Measurements from ENCODE around the gene NSFL1C.
A peak's percentile ranks its signal among the peaks of the same experiment; 100 is the strongest.

NSFL1C gene

DNA sequence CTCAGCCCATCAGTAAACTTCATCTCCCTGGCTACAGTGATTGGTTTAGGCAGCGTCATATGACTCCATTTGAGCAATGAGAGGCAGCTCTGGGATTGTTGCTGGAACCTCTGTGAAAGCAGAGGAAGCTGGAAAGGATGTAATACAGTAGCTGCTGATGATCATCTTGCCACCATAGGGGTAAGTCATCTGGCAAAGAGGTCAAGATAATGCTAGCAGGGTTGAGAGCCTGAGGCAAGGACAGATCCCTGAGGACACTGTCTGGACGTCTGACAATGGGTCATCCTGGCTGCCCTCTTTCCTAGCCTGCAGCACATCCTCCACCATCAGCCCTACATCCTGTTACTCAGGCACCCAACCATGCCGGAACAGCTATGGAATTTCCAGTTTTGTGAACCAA lies 48.3 kb downstream of the NSFL1C start:
- H3K4me1 Mint-ChIP-seq, result peaks cover 4% of the 10 kb centered on the region
- TF ChIP-seq, protein P1, sequence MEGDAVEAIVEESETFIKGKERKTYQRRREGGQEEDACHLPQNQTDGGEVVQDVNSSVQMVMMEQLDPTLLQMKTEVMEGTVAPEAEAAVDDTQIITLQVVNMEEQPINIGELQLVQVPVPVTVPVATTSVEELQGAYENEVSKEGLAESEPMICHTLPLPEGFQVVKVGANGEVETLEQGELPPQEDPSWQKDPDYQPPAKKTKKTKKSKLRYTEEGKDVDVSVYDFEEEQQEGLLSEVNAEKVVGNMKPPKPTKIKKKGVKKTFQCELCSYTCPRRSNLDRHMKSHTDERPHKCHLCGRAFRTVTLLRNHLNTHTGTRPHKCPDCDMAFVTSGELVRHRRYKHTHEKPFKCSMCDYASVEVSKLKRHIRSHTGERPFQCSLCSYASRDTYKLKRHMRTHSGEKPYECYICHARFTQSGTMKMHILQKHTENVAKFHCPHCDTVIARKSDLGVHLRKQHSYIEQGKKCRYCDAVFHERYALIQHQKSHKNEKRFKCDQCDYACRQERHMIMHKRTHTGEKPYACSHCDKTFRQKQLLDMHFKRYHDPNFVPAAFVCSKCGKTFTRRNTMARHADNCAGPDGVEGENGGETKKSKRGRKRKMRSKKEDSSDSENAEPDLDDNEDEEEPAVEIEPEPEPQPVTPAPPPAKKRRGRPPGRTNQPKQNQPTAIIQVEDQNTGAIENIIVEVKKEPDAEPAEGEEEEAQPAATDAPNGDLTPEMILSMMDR (IDR thresholded peaks at IDR 0.05), result no peak
- no peak for DNase-seq
- peaks cover 28% of the 10 kb centered on the region for H3K9me3 Mint-ChIP-seq
- H3K27ac Mint-ChIP-seq, result peak overlapping the region; percentile 6
- no peak overlapping the region for H3K4me3 Mint-ChIP-seq
- H3K27me3 Mint-ChIP-seq (ENCODE audit: low read depth, poor library complexity), result no peaks in the 10 kb centered on the region
- no peaks in the 10 kb centered on the region for H3K36me3 Mint-ChIP-seq (ENCODE audit: low read depth)

DNA sequence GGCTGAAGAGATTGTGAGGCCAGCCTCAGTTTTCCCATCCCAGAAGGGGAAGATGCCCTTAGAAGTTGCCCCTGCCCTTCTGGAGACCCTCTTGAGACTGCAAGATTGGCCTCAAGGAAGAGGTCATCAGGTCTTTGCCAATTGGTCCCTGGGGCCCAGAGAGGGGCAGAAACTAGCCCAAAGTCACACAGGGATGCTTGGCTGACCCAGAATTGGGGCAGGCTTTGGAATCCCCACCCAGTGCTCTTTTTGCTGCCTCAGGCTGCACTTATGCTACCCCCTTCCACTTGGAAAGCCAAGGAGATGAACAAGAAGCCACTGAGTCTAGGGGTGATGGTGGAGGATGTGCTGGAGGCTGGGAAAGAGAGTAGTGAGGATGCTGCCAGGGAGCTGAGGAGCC lies 48.9 kb downstream of the NSFL1C start:
- H3K9me3 Mint-ChIP-seq, result peaks cover 28% of the 10 kb centered on the region
- no peaks in the 10 kb centered on the region for H3K27me3 Mint-ChIP-seq (ENCODE audit: low read depth, poor library complexity)
- no peaks in the 10 kb centered on the region for H3K36me3 Mint-ChIP-seq (ENCODE audit: low read depth)
- no peak overlapping the region for H3K27ac Mint-ChIP-seq
- no peak overlapping the region for H3K4me3 Mint-ChIP-seq
- DNase-seq, result no peak
- TF ChIP-seq, protein P1 (IDR thresholded peaks at IDR 0.05), result no peak
- H3K4me1 Mint-ChIP-seq, result peaks cover 4% of the 10 kb centered on the region

DNA sequence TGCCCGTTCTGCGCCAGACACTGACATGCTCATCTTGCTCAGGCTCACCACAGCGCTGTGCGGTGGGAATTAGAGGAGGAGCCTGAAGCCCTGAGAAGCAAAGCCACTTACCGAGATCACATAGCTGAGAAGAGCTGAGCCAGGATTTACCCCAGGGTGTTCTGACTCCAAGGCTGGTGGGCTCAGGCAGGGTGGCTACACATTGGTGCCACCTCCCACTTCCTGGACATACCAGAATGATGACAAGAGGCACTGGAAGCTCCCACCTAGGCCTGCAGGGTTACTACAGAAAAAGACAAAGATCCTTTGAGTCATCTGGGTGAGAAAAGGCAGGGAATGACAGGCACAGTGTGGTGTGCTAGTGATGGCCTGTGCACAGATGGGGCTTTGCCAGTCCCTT lies 49.4 kb downstream of the NSFL1C start:
- no peaks in the 10 kb centered on the region for H3K27me3 Mint-ChIP-seq (ENCODE audit: low read depth, poor library complexity)
- no peak overlapping the region for H3K27ac Mint-ChIP-seq
- TF ChIP-seq, protein P1 (IDR thresholded peaks at IDR 0.05), result no peak
- peaks cover 28% of the 10 kb centered on the region for H3K9me3 Mint-ChIP-seq
- peaks cover 4% of the 10 kb centered on the region for H3K4me1 Mint-ChIP-seq
- no peaks in the 10 kb centered on the region for H3K36me3 Mint-ChIP-seq (ENCODE audit: low read depth)
- no peak for DNase-seq
- no peak overlapping the region for H3K4me3 Mint-ChIP-seq

DNA sequence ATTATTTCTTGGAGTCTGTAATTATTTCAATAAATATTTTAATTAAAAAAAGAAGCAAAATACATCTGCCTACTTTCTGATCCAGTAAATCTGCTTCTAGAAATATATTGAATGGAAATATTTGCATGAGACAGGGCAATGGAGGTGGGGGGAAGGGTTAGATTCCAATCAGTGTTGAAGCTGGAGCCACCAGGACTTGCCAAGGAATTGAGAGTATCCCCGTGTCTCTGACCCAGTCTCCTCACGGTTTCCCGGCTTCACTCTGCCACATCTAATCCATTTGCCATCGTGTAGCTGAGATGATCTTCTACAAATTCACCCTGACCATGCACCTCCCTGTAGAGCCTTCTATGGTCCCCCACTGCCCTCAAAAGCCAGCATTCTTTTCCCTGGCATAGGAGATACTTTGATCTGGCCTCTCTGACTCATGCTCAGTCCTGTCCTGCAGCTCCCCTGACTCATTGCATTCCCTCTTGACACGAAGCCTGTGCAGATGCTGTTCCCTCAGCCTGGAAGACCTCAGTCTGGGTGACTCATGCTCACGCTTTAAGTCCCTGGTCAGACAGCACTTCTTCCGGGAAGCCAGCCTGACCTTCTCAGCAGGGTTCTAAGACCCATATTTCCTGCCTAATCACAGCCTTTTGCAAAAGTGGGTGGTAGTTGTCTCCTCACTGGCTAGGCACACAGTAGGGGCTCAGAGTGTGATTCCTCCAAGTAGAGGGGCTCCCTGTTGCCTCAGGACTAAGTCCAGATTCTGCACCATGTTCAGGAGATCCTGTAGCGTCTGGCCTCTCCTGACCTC lies 50.8 kb downstream of the NSFL1C start:
- TF ChIP-seq, protein P1 (IDR thresholded peaks at IDR 0.05), result no peak
- peaks cover 23% of the 10 kb centered on the region for H3K9me3 Mint-ChIP-seq
- no peaks in the 10 kb centered on the region for H3K27me3 Mint-ChIP-seq (ENCODE audit: low read depth, poor library complexity)
- no peak overlapping the region for H3K4me3 Mint-ChIP-seq
- peaks cover 5% of the 10 kb centered on the region for H3K36me3 Mint-ChIP-seq (ENCODE audit: low read depth)
- H3K27ac Mint-ChIP-seq, result no peak overlapping the region
- no peak for DNase-seq
- H3K4me1 Mint-ChIP-seq, result peaks cover 4% of the 10 kb centered on the region

DNA sequence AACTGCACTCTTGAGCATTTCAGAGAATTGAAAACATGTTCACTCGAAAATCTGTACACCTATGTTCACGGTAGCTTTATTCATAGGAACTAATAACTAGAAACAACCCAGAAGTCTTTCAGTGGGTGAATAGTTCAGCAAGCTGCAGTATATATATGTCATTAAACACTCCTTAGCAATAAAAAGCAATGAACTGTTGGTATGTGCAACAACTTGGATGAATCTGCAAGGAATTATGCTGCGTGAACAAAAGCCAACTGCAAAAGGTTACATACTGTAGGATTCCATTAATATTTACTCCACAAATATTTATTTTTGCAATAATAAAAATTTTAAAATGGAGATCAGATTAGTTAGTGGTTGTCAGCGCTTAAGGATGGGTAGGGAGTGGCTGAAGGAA lies 51.7 kb downstream of the NSFL1C start:
- no peak for DNase-seq
- Mint-ChIP-seq H3K27me3 (ENCODE audit: low read depth, poor library complexity) (no peaks in the 10 kb centered on the region), H3K4me3 (no peak overlapping the region), H3K27ac (no peak overlapping the region), H3K9me3 (peaks cover 20% of the 10 kb centered on the region), H3K4me1 (peaks cover 4% of the 10 kb centered on the region), H3K36me3 (ENCODE audit: low read depth) (peaks cover 5% of the 10 kb centered on the region)
- TF ChIP-seq, protein P1 (IDR thresholded peaks at IDR 0.05), result no peak

DNA sequence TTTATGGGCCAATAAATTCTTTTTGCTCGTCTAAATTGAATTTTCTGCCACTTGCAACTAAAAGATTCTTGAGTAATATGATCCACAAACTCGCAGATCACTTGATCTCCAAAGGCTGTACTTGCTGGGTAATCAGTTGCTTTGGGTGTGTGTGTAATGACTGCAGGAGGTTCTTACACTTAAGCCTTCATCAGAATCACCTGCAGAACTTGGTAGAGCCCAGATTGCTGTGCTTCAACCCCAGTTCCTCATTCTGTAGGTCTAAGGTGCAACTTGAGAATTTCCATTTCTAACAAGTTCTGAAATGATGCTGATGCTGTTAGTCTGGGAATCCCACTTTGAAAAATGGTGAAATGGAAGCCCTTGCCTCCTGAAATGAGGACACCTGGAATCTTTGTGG lies 60.8 kb downstream of the NSFL1C start:
- no peaks in the 10 kb centered on the region for H3K27me3 Mint-ChIP-seq (ENCODE audit: low read depth, poor library complexity)
- TF ChIP-seq, protein P1 (IDR thresholded peaks at IDR 0.05), result no peak
- H3K27ac Mint-ChIP-seq, result no peak overlapping the region
- peaks cover 20% of the 10 kb centered on the region for H3K4me1 Mint-ChIP-seq
- H3K36me3 Mint-ChIP-seq (ENCODE audit: low read depth), result peaks cover 5% of the 10 kb centered on the region
- no peak for DNase-seq
- H3K4me3 Mint-ChIP-seq, result no peak overlapping the region
- peaks cover 44% of the 10 kb centered on the region for H3K9me3 Mint-ChIP-seq

All from nephron progenitor cell (in vitro differentiated cells).